Femur (tissue), 1 donor: ENCODE measurements around the gene PARL.
"Not testable (repeated sequence)": the region's sequence is repeated elsewhere in the genome, so short reads cannot be mapped to it uniquely, and the experiment has no call there.

ENCODE experiments used
- DNase-seq: peaks from one replicate; pipeline ENCODE4 v3.0.0-alpha.2; 2017

PARL gene

GRCh38 chr3:183904833-183905780, 20.4 kb upstream of the PARL start:
- no peak for DNase-seq

GRCh38 chr3:183898028-183898431, 13.3 kb upstream of the PARL start:
- no peak for DNase-seq

DNA sequence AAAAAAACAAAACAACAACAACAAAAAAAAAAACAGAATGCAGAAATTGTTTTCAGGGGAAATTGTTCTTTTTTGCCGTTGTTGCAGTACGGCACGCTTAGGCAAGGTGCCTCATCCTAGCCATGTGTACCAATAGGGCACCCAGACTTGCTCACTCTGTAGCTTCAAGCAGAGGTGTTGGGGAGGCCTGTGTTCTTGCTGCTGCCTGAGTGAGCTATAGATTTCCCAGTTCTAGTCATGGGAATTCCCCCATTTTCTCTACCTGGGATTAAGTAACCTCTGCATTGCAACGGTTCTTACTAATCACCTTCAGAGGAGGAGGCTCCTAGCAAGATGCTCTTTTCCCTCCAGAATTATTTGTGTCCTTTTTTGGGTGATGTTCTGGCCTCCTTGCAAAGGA, 12.9 kb upstream of the PARL start:
- no peak for DNase-seq

DNA sequence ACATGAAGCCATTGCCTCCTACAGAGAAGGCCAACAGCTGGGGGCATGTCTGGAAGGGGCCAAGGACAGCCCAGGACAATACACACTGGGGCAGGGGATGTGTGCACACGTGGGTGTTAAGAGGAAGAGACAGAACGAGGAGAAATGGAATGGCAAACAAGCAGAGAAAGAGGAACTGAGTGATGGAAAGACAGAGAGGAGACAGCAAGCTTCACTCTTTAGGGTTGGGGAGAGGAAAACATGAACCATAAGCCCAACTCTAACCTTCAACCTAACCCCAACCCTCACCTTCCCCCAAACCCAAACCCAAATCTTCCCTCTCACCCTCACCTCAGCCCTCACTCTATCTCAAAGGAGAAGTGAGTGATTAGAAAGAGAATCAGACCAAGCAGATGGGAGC, 11.9 kb upstream of the PARL start:
- no peak for DNase-seq

DNA sequence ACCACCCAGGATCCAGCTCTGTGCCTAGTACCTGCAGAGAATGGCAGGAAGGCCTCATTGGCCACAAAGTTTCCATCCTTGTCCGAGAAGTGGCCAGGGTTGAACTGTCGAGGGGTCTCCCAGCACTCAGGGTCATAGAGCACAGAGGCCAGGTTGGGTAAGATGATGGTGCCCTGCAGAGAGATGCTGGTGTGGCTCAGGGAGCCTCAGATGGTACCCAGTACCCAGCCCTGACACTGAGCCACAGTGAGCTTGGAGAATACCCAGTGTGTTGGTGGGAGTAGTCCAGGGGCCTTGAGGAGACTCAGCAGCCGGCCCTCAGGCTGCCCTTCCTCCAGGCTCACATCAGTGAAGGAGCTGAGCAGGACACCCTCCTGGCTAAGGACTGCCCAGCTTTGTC, 11.5 kb upstream of the PARL start:
- DNase-seq = no peak

GRCh38 chr3:183895774-183896173, 11.1 kb upstream of the PARL start:
- no peak for DNase-seq

GRCh38 chr3:183895296-183895695, 10.6 kb upstream of the PARL start:
- DNase-seq = no peak

DNA sequence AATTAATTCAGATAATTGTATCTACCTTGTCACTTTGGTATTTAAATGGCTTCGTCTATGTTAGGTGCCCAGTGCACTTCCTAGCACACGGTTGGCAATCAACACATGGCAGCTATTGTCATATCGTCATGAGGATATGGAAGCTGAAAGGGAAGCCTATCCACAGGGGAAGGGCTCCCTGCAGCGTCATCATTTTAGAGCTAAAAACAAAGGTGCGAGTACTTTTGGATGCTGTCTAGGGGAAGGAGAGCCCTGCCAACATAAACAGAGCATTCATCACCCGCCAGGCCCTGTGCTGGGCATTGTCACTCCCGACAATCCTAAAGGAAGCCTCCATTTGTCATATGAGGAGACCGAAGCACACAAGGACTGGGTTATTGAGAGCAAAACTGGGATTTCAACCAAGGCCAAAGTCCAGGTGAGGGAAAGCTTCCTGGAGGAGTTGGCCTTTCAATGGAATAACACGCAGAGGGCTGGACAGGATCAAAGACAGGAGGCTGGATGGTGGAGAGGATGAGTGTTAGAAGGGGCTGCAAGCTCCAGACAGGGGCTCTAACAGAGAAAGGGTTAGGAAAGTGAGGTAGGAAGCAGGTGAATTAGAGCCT, 8.0 kb upstream of the PARL start:
- no peak for DNase-seq

GRCh38 chr3:183885766-183886165, 1.1 kb upstream of the PARL start:
- no peak for DNase-seq

DNA sequence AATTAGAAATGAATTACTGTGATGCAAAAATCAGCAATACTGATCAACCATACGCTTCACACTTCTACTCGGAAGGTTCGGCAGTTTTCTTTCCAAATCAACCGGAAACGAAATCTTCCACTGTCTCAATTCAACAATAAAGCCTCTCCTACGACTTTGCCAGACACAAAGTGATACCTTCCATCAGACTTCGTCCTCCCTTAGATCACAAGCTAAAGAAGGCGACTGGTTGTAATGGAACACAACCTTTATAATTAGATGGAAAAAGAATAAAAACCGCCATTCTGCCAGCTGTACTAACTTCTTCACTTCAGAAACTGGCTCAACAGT, 618 bp downstream of the PARL start:
- DNase-seq = no peak

- DNase-seq = no peak
Measured at GRCh38 chr3:183883291-183884096, 1.2 kb downstream of the PARL start.

GRCh38 chr3:183880121-183880520, 4.6 kb downstream of the PARL start:
- no peak for DNase-seq

DNA sequence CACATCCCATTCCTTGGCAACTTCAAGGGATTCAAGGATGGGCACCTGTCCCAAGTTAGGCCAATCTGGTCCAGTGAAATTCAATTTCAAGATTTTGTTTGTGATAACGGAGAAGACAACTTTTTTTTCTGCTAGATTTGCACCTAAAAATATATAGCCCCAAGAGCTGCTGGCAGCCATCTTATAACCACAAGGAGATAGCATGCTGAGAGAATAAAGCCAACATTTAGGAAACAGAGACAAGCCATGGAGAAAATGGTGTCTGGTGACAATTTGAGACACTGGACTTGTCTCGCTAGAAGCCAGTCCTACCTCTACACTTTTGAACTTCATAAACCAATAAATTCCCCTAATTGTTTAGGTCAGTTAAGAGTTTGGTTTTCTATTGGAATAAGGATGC, 5.4 kb downstream of the PARL start:
- DNase-seq = no peak

- DNase-seq = peak; percentile 28
Measured at GRCh38 chr3:183878071-183878470, 6.6 kb downstream of the PARL start.

GRCh38 chr3:183877227-183877626, 7.5 kb downstream of the PARL start:
- not testable (repeated sequence) for DNase-seq

- no peak for DNase-seq
Measured at GRCh38 chr3:183875411-183875810, 9.3 kb downstream of the PARL start.

DNA sequence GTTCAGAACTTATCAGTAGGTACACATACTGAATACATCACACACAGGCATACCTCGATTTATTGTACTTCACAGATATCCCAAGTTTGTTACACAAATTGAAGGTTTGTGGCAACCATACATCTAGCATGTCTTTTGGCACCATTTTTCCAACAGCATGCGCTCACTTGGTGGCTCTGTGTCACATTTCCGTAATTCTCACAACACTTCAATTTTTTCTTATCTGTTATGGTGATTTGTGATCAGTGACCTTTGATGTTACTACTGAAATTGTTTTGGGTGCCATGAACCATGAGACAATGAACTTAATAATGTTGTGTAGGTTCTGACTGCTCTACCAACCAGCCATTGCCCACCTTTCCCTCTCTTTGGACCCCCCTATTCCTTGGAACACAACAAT, 10.8 kb downstream of the PARL start:
- DNase-seq = no peak

DNA sequence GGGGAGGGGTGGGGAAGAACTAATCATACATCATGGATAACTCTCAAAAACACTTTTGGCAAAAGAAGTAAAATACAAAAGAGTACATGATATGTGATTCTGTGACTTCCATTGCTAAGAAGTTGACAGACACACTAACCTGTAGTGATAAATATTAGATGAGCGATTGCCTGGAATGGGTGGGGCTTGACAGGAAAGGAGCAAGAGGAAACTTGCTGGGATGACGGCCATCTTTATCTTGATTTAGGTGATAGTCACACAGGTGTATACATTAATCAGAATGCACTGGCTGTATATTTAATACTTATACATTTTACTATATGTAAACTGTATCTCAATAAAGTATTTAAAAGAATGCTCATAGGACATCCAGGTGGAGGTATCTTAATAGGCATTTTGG, 13.1 kb downstream of the PARL start:
- DNase-seq = no peak

DNA sequence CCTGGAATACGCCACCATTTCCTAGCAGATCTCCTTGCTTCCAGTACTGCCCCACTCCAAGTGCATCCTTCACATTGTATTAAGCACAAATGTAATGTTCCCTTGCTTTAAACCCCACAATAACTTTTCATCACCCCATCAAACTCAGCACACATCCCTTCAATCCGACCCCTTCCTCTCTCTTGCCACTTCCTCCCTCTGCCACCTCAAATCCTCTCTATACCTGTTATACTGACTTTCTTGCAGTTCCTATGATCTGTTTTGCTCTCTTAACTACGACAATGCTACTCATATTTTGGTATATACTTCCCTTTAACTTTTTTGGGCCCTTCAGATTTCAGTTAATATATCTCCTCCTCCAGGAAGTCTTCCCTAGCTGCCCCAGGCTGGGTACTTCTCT, 14.1 kb downstream of the PARL start:
- DNase-seq = no peak

DNA sequence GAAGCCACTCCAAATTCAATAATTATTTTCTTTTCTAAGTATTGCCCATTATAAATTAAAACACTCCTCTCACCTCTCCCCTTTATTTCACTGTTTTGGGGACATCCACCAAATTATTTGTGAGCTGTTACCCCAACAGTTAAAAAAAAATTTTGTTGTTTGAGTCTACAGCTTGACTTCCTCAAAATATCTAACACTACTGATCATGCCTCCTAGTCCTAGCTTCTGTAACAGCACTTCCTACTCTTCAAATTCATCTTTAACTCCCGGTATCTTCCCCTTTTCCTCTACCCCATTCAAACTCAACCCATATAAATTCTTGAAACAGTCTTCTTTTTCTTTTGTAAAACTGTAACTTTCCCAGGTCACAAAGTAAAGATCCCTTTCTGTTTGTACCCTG, 15.9 kb downstream of the PARL start:
- no peak for DNase-seq

DNA sequence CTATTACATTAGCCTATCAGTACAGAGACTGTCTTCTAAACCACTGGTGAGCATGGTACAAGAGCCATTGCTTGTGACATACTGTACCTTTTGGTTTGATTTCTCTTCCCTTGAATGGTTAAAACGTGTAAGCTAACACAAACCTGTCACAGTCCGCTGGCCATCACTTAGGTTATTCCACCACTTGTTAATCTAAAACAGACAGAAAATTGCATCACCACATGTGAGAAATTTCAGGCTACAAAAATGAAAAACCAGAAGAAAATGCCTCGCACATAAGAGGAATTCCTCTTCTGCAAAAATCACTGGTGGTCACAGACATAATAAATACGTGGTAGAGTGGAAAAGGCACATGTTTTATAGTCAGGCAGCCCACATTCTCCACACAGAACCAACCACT, 22.1 kb downstream of the PARL start:
- DNase-seq = no peak

DNA sequence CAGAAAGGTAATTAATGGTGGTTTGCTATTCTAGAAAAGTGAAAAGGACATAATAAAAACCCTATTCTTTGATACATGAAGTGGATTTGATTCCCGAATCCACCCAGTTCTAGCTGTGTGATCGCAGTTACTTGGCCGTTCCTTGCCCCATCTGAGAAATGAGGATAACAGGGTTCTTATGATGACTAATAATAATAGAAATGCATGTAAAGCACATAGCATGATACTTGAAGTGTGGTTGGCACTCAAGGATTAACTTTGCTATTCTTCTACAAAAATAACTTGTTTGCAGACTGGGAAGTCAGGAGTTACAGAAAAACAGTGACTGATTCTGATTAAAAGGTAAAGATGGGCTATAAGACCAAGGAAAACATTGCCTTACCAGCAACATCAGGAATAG, 26.8 kb downstream of the PARL start:
- DNase-seq = no peak

DNA sequence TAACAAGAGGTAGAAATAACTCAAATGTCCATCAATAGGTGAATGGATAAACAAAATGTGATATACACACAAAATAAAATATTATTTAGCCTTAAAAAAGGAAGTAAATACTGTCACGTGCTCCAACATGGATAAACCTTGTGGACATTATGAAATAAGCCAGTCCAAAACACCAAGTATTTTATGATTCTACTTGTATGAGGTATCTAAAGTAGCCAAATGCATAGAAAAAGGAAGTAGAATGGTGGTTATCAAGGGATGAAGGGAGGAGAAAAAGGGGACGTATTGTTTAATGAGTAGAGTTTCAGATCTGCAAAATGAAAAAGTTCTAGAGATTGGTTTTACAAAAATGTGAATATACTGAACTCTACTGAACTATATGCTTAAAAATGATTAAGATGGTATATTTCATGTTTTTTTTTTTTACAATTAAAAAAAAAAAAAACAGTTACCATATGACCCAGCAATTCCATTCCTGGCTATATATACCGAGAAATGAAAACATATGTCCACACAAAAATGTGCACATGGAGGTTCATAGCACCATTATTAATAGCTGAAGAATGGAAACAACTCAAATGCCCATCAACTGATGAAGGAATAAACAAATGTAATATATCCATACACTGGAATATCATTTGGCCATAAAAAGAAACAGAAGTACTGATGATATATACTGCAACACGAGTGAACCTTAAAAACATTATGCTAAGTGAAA, 30.2 kb downstream of the PARL start:
- DNase-seq = no peak
